Embryonic facial prominence (tissue), 1 donor: ENCODE data around the gene MT1G.
"Not testable (repeated sequence)": the region's sequence is repeated elsewhere in the genome, so short reads cannot be mapped to it uniquely, and the experiment has no call there.

Experiments used
- DNase-seq: peaks from one replicate; pipeline ENCODE4 v3.0.0-alpha.2; 2016; ENCODE audit errors: extremely low spot score

MT1G gene

GRCh38 chr16:56621665-56622445 is 46.0 kb downstream of the MT1G start:
- DNase-seq: not testable (repeated sequence)

DNA sequence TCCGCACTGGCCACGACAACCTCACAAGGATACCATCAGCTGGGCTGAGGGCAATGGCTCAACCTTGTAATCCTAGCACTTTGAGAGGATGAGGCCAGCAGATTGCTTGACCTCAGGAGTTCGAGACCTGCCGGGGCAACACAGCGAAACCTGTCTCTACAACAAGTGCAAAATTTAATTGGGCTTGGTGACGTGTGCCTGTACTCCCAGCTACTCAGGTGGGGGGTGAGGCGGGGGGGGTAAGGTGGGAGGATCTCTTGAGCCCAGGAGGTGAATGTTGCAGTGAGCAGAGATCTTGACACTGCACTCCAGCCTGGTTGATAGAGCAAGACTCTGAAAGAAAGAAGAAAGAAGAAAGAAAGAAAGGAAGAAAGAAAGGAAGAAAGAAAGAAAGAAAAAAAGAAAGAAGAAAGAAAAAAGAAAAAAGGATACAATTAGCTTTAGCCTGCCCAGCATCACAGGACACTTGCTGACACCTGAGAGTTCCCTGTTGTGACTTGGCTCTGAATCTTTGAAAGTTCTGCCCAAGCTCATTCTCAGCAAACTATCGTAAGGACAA is 47.4 kb downstream of the MT1G start:
- DNase-seq: no peak

DNA sequence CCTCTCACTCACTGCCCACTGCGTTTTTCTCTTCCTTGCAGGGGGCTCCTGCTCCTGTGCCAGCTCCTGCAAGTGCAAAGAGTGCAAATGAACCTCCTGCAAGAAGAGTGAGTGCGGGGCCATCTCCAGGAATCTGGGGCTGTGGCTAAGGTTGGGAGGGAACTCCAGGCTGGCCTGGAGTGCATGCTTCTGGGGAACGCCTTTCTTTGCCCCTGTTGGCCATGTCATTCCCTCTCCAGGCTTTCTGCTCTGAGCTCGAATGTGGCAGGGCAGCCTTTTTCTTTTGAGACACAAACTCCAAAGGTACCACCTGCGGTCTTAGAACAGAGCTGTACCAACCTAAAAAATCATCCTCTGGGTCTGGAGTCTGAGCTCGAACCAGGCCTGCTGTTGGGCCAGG is 49.7 kb downstream of the MT1G start:
- DNase-seq: no peak

GRCh38 chr16:56617212-56618085 is 50.4 kb downstream of the MT1G start:
- DNase-seq: no peak
